Measurements from ENCODE around the gene HOXA5. TPM values are rescaled to one million over a fixed set of nuclear protein-coding genes. Genes with fewer than 3 reads are reported as not detected.
A peak's percentile ranks its signal among the peaks of the same experiment; 100 is the strongest.

Gene HOXA5
- total RNA-seq, 1 donor, result 5.8 TPM

- Histone ChIP-seq H3K4me1 (ENCODE audit: insufficient read depth, low read length) (peaks cover 59% of the 10 kb centered on the region), H4K20me1 (ENCODE audit: insufficient read depth, low read length) (peaks cover 9% of the 10 kb centered on the region), H3K27ac (ENCODE audit: low read depth, low read length) (peak overlapping the region; percentile 88), H3K79me2 (ENCODE audit: insufficient read depth, low read length) (peaks cover 93% of the 10 kb centered on the region), H2AFZ (ENCODE audit: low read length) (peak overlapping the region; percentile 95), H3K9me3 (ENCODE audit: low read depth, low read length) (no peaks in the 10 kb centered on the region), H3K4me3 (ENCODE audit: insufficient read depth, low read length) (peak overlapping the region; percentile 93), H3K36me3 (ENCODE audit: insufficient read depth, low read length) (peaks cover 9% of the 10 kb centered on the region), H3K4me2 (ENCODE audit: insufficient read depth, low read length) (peak overlapping the region; percentile 99), H3K27me3 (ENCODE audit: insufficient read depth, low read length) (no peaks in the 10 kb centered on the region)
- DNase-seq (ENCODE audit: insufficient read length, low spot score, missing footprints), result peak; percentile 72
- TF ChIP-seq, protein P1, sequence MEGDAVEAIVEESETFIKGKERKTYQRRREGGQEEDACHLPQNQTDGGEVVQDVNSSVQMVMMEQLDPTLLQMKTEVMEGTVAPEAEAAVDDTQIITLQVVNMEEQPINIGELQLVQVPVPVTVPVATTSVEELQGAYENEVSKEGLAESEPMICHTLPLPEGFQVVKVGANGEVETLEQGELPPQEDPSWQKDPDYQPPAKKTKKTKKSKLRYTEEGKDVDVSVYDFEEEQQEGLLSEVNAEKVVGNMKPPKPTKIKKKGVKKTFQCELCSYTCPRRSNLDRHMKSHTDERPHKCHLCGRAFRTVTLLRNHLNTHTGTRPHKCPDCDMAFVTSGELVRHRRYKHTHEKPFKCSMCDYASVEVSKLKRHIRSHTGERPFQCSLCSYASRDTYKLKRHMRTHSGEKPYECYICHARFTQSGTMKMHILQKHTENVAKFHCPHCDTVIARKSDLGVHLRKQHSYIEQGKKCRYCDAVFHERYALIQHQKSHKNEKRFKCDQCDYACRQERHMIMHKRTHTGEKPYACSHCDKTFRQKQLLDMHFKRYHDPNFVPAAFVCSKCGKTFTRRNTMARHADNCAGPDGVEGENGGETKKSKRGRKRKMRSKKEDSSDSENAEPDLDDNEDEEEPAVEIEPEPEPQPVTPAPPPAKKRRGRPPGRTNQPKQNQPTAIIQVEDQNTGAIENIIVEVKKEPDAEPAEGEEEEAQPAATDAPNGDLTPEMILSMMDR (IDR thresholded peaks at IDR 0.05; ENCODE audit: extremely low read depth, low read depth, low read length), result no peak
Measured at GRCh38 chr7:27151341-27151930, 8.0 kb upstream of the HOXA5 start.

DNA sequence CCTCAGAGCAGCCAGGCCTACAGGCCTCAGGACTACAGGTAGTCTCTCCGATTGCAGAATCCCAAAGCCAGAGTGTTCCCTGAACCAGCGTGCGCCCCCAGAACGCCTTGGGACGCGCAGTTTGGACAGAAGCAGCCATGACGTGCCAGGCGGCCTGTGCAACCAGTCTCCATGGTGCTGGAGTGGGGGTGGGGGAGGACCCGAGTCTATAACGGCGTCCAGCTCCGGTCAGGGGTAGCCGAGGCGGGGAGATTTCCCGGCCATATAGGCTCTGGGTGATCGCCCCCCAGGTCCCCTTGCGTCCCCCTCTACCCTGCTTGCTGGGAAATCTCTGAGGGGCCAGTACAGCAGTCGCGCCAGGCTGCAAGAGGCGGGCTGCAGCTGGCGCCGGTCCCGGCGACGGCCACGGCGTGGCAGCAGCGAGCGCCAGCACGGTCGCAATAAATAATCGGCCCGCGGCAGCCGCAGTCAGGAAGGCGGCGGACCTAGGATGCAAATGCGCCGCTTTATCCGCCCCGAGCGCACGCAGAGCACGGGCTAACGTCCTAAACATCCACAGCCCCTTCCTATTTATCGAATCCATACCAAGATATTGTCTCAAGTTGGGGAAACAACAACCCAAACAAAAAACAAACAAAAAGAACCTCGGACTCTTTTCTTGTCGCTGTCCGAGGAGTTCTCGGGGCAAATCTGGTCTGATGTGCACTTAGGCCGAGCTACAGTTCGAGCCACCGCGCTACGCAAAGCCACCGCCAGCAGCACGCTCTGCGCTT lies 7.3 kb upstream of the HOXA5 start:
- H3K9me3 ChIP-seq (ENCODE audit: low read depth, low read length), result no peaks in the 10 kb centered on the region
- H2AFZ ChIP-seq (ENCODE audit: low read length), result peak overlapping the region; percentile 95
- H3K27ac ChIP-seq (ENCODE audit: low read depth, low read length), result peak overlapping the region; percentile 88
- peak; percentile 98 for DNase-seq (ENCODE audit: insufficient read length, low spot score, missing footprints)
- H3K27me3 ChIP-seq (ENCODE audit: insufficient read depth, low read length), result no peaks in the 10 kb centered on the region
- peaks cover 12% of the 10 kb centered on the region for H4K20me1 ChIP-seq (ENCODE audit: insufficient read depth, low read length)
- H3K79me2 ChIP-seq (ENCODE audit: insufficient read depth, low read length), result peaks cover 96% of the 10 kb centered on the region
- peak overlapping the region; percentile 99 for H3K4me2 ChIP-seq (ENCODE audit: insufficient read depth, low read length)
- H3K4me1 ChIP-seq (ENCODE audit: insufficient read depth, low read length), result peaks cover 59% of the 10 kb centered on the region
- TF ChIP-seq, protein P1 (IDR thresholded peaks at IDR 0.05; ENCODE audit: extremely low read depth, low read depth, low read length), result peak; percentile 67
- peak overlapping the region; percentile 93 for H3K4me3 ChIP-seq (ENCODE audit: insufficient read depth, low read length)
- peaks cover 13% of the 10 kb centered on the region for H3K36me3 ChIP-seq (ENCODE audit: insufficient read depth, low read length)

- Histone ChIP-seq H3K27ac (ENCODE audit: low read depth, low read length) (peak overlapping the region; percentile 88), H3K9me3 (ENCODE audit: low read depth, low read length) (no peaks in the 10 kb centered on the region), H2AFZ (ENCODE audit: low read length) (peak overlapping the region; percentile 88), H3K4me3 (ENCODE audit: insufficient read depth, low read length) (peak overlapping the region; percentile 93), H3K4me1 (ENCODE audit: insufficient read depth, low read length) (peaks cover 52% of the 10 kb centered on the region), H3K4me2 (ENCODE audit: insufficient read depth, low read length) (peak overlapping the region; percentile 99), H4K20me1 (ENCODE audit: insufficient read depth, low read length) (peaks cover 13% of the 10 kb centered on the region), H3K27me3 (ENCODE audit: insufficient read depth, low read length) (no peaks in the 10 kb centered on the region), H3K79me2 (ENCODE audit: insufficient read depth, low read length) (peaks cover 96% of the 10 kb centered on the region), H3K36me3 (ENCODE audit: insufficient read depth, low read length) (peaks cover 20% of the 10 kb centered on the region)
- peak; percentile 50 for DNase-seq (ENCODE audit: insufficient read length, low spot score, missing footprints)
- TF ChIP-seq, protein P1 (IDR thresholded peaks at IDR 0.05; ENCODE audit: extremely low read depth, low read depth, low read length), result no peak
Measured at GRCh38 chr7:27149842-27150567, 6.5 kb upstream of the HOXA5 start.

Measured in osteoblast (primary cell).